ENCODE results near the gene P2RY8. TPM values are rescaled to one million over a fixed set of nuclear protein-coding genes. Genes with fewer than 3 reads are reported as not detected.
A peak's percentile ranks its signal among the peaks of the same experiment; 100 is the strongest.

The P2RY8 gene
- total RNA-seq: 1 to 10 TPM in 2 of 4 donors, under 1 TPM in 1, not detected in 1; 0.55 to 6.0 (median 3.0) TPM

GRCh38 chrX:1537031-1537715, at the start of gene P2RY8:
TSS of gene P2RY8 (minus strand) at chrX:1537185. CDS start at chrX:1466558, 70,627 bp downstream.
- in situ Hi-C loops (cut with MboI; ENCODE audit: low pct_ligation_motif_present in 1 of 4, low pct_unique_long_range_greater_than_20kb in 1 of 4, low sequenced_read_pairs in 3 of 4): no loop called here
- intact Hi-C loops (cut with DNase I; ENCODE audit: low total_unique reads): no loop called here
- Histone ChIP-seq H3K36me3 (no peaks in the 10 kb centered on the region), H3K27ac (peak within 1 kb of the TSS; percentile 75 to 81 (median 78)), H3K9me3 (no peaks in the 10 kb centered on the region), H3K27me3 (no peaks in the 10 kb centered on the region), H3K4me1 (no peaks in the 10 kb centered on the region), H3K4me3 (peak within 1 kb of the TSS in 3 of 4 donors; percentile 20 to 47 (median 28))
- WGBS, 2 donors (ENCODE audit: low coverage in 1 of 2): 34 to 54% methylated on average over 3 to 27 of the region's 27 CpGs
- peak; percentile 74 for DNase-seq
- TF ChIP-seq POLR2AphosphoS5 (IDR thresholded peaks at IDR 0.05) (peak in 2 of 3 donors; percentile 60 to 76), POLR2A (IDR thresholded peaks at IDR 0.05) (peak; percentile 53), EP300 (IDR thresholded peaks at IDR 0.05; ENCODE audit: low read depth) (no peak), CTCF (IDR thresholded peaks at IDR 0.05) (no peak)

- no peak overlapping the region for H3K4me3 ChIP-seq
- H3K27ac ChIP-seq: no peak overlapping the region
- H3K9me3 ChIP-seq: no peaks in the 10 kb centered on the region
- intact Hi-C loops (cut with DNase I; ENCODE audit: low total_unique reads): no loop called here
- 88 to 91% methylated on average over 2 to 8 of the region's 8 CpGs for WGBS, 2 donors (ENCODE audit: low coverage in 1 of 2)
- in situ Hi-C loops (cut with MboI; ENCODE audit: low pct_ligation_motif_present in 1 of 4, low pct_unique_long_range_greater_than_20kb in 1 of 4, low sequenced_read_pairs in 3 of 4): loop anchor here in 3 of 4 donors (10.0 to 25.0 kb wide), 3 partner anchors 120 to 197 kb away; partner anchors contain the start of genes ASMTL (in 1 of the 3) and SLC25A6 (in 1 of the 3)
- H3K4me1 ChIP-seq: peaks cover 0 to 3% (median 0%) of the 10 kb centered on the region in 4 donors
- H3K27me3 ChIP-seq: no peaks in the 10 kb centered on the region
- no peak for TF ChIP-seq EP300 (IDR thresholded peaks at IDR 0.05; ENCODE audit: low read depth)
- TF ChIP-seq POLR2AphosphoS5 (IDR thresholded peaks at IDR 0.05): no peak
- no peak for TF ChIP-seq CTCF (IDR thresholded peaks at IDR 0.05)
- no peak for TF ChIP-seq POLR2A (IDR thresholded peaks at IDR 0.05)
- DNase-seq: no peak
- no peaks in the 10 kb centered on the region for H3K36me3 ChIP-seq
Observed at GRCh38 chrX:1584237-1585011, 47.4 kb upstream of the P2RY8 start.

GRCh38 chrX:1582686-1583437, 45.9 kb upstream of the P2RY8 start:
- DNase-seq: no peak
- Histone ChIP-seq H3K27ac (no peak overlapping the region), H3K27me3 (no peaks in the 10 kb centered on the region), H3K4me3 (no peak overlapping the region), H3K9me3 (no peaks in the 10 kb centered on the region), H3K4me1 (peaks cover 0 to 3% (median 0%) of the 10 kb centered on the region in 4 donors), H3K36me3 (no peaks in the 10 kb centered on the region)
- 31 to 32% methylated on average over 13 to 27 of the region's 27 CpGs for WGBS, 2 donors (ENCODE audit: low coverage in 1 of 2)
- in situ Hi-C loops (cut with MboI; ENCODE audit: low pct_ligation_motif_present in 1 of 4, low pct_unique_long_range_greater_than_20kb in 1 of 4, low sequenced_read_pairs in 3 of 4): loop anchor here in 3 of 4 donors (10.0 to 25.0 kb wide), 3 partner anchors 118 to 196 kb away; partner anchors contain the start of genes ASMTL (in 1 of the 3) and SLC25A6 (in 1 of the 3)
- intact Hi-C loops (cut with DNase I; ENCODE audit: low total_unique reads): no loop called here
- no peak for TF ChIP-seq POLR2A (IDR thresholded peaks at IDR 0.05)
- TF ChIP-seq POLR2AphosphoS5 (IDR thresholded peaks at IDR 0.05): no peak
- no peak for TF ChIP-seq CTCF (IDR thresholded peaks at IDR 0.05)
- no peak for TF ChIP-seq EP300 (IDR thresholded peaks at IDR 0.05; ENCODE audit: low read depth)
